SIG-M5 treated with dmso at 0.1 percent for 504 hours (cell line): Measurements from ENCODE around the gene SUSD3.

Experiments used
- DNase-seq: peaks from one replicate; lab custom pipeline; 2025; ENCODE audit not compliant: unreplicated experiment; lab: John Stamatoyannopoulos, UW

Gene SUSD3

DNA sequence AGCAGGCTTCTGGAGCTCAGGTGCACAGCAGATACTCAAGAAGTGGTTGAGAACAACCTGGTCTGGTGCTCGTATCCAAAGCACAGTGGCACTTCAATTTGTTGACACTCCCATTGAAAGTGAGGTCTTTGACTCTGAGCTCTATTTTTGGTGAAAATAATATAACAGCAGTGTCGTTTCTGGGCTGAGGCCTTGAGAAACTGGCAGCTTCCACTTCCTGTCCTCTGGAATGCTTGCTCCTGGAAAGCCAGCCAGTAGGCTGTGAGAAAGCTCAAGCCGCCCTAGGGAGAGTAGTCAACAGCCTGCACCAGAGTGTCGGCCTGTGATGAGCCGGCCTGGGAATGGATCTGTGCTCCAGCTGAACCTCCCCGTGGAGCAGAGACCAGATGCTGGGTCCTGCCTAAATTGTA is 6.8 kb upstream of the SUSD3 start:
- DNase-seq, result no peak

DNA sequence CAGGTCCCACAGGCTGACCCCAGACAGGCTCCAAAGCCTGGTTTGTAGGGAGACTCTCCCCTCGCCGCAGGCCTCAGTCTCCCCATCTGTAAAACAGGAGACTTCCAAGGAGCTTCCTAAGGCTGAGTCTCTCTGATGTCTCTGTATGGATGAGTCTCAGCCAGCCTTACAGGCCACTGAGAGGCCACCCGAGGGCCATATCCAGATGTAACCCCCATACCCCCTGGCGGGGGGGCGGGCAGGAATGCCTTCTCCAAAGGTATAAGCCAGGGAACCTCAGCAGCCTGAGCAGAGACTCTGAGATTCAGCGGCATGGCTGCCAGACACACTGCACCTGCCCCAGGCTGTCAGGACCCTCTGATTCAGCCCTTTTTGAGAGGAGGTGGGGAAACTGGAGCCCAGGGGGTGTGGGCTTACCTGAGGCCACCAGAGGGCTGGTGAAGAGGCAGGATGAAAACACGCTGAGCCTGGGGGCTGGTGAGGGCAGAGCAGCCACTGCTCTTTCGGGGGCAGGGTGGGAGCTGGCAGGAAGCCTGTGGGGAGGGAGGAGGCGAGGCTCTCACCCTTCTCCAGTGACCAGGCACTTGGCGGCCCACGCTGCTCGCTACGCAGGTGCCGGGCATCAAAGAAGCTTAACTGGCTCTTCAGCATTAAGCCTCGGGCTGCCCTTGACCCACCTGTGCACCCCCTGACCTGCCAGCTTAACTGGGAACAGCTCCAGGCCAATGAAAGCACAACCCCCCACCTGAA is 5.5 kb upstream of the SUSD3 start:
- DNase-seq, result no peak

DNA sequence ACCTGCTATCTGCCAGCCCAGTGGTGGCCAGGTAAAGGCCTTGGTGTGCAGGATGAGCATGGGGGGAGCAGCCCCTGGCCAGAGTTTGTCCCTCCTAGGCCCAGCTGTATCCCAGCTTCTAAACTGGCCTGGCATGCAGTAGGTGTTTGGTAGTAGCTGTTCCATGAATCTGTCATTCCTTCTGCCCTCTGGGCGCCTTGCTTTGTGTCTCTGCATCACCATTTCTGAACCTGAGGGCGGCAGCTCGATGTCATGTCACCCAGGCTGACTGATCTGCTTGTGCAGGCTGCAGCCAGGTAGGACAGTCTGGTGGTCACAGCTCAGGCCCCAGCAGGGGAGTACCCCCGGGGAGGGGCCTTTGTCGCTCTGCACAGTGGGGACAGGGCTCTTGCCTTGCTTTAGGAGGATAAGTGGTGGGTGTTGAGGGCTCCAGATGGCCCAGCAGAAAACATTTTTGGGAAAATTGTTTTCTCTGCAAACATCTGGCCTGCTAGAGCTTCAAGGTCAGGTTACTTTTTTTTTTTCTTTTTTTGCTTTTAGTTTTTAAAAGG is 4.6 kb upstream of the SUSD3 start:
- DNase-seq, result no peak

DNA sequence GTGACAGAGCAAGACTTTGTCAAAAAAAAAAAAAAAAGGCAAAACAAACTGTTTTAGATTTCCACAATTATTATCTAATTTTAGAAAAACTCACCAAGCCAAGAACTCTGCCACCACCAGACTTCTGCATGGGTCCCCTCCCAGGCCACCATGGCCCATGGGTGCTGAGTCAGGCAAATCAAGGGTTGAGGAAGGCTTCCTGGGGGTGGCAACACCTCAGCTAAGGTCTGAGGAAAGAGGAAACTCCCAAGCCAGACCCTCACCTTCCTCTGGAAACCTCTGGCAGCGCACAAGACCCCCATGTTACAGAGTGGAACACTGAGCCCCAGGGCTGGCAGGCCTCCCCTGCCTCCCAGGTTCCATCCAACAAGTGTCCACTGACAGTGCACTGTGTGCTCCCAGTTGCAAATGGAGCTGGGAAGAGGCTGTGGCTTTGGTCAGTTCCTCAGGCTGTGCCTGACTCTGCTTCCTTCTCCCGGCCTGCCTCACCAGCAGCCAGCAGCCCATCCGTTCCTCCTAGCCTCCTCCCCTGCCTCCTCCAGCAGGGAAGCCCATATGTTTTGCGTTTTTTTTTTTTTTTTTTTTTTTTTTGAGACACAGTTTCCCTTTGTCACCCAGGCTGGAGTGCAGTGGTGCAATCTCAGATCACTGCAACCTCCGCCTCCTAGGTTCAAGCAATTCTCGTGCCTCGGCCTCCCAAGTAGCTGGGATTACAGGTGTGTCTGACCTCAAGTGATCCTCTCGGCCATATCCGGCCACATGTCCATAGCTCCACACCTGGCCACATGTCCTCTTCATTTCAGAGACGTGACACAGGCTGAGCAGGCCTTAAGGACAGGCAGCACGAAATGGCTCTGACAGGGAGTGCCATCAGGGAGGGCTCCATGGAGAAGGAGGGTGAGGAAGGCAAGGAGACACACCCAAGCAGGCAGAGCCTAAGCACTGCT is 3.5 kb upstream of the SUSD3 start:
- DNase-seq, result no peak

DNA sequence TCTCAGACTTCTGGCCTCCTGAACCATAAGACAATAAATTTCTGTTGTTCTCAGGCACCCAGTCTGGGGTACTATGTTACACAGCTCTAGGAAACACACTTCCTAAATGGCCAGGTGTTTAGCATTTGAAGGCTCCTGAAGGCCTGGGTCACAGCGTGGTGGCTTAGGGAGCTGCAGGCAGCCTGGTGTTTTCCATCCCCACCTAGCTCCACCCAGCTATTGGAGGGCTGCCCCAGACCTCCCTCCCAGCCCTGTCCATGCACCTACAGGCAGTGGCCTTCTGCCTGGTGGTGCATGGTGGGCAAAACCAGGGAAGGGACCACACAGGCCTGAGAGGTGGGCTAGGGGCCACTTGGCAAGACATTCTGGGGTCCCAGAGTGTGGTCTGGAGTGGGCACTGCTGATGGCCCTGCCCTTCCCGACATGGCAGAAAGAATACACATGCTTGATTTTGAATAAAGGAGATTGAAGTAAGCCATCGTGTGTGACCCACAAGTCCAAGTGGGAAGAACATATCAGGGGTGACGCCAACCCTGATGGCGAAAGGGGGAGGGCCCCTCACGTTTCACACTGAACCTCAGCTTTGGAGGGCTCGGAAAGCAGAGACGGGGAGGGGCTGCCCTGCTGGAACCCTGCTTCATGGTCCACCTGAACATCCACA is 1.3 kb upstream of the SUSD3 start:
- no peak for DNase-seq

DNA sequence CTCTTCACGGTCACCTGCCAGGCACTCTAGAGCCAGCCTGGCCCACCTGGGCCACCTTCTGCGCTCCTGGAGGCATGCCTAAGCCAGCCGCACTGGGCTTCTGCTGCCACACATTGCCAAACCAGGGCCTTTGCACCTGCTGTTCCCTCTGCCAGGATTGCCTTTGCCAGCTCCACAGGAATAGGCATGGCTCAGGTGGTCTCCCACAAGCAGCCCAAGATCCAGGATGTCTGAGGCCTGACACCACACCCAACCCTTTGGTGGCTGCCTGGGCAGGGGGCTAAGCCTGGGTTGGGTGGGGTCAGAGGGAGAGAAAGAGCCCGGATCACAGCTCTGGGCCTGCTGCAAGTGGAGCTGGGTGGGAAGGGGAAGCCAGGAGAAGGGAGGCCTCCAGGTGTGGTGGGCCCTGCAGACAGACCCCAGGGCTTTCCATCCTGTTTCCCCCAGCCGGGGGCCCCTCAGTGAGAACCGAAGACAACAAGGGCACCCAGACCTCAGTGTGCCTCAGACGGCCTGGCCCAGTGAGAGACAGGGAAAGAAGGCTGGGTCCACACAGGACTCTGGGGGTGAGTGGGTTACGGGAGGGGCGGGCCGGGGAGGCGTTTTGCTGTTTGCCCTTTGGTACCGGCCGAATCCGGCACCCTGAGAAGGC is 672 bp upstream of the SUSD3 start:
- DNase-seq, result no peak

DNA sequence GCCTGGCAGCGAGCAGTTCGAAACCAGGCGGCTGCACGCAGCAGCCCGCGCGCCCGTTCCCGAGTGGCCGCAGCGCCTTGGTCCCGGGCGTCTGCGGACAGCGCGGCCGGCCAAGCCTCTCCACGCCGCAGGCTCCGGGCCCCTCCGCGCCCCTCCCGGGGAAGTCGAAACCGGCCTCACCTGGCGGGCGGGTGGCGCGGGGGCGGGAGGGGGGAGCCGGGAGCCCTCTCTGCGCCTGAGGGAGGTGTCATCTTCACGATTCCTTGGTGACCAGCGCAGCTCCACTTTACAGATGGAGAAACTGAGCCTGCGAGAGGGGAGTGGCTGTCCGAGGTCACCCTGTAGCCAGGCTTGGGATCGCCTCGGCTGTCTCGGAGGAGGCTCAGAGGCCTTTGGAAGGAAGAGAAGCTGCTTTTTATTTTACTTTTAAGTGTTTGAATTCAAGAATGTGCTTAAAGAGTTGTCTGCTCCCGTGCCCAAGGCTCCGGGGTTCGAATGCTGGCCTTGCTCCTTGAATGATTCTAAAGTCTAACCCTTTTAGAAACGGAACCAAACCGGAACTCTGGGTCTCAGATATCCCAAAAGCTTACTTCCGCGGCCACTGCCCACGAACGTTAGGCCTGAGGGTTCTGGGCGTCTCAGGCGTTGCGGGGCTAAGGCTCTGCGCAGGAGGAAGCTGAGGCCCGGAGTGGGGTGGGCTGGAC is 662 bp downstream of the SUSD3 start:
- no peak for DNase-seq

DNA sequence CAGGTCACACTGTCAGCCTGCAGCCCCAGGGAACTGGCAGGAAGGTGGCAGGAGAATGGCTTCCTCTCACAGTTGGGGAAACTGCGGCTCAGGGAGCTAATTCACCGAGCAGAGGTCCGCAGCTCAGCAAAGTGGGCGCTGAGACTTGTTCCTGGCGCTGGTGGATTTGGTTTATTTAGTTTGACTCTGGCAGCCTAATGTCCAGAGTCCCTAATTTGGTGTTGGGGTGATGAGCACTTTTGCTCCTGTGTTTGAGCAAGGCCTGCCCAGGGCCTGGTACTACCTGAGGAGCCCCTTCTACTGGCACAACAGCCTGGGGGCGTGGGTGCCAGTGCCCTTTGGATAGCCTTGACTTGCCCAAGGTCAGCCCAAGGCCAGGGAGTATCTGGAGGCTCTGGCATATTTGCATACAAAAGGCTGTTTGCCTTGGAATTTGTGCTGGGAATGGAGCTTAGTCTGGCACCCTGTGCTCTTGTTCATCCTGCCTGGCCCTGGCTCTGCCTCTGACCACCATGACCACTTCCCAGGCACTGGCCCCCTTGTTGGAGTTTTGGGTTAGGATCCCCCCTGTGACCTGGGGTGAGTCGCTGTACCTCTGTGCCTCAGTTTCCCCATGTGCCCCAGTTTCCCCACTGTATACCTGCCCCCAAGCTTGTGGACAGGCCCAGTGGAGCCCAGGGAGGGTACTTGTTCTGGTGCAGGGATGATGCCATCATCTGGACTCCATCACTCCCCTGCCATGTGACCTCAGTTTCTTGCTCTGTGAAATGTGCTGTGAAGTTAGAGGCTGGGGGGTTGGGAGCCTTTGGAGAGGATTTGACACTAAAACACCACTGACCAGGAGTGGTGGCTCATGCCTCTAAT is 1.4 kb downstream of the SUSD3 start:
- no peak for DNase-seq

DNA sequence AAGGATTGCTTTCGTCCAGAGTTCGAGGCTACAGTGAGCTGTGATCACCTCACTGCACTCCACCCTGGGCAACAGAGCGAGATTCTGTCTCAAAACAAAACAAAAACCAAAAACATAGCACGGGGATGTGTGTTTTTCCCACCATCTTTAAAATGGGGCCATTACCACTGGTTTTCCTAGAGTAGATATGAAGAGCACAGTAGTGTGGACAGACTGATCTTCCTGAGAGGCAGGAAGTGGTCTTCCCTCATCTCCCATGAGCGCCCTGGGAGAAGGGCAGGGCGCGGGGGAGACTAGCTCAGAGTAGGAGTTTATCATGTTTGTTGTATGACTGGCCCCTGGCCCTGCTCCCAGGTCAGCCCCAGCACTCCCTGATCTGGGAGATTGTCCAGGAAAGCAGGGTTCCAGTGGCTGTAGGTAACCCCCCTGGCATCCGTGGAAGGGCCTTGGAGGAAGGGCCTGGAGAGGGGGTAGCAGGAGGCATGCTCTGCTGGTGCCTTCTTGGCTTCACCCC is 2.3 kb downstream of the SUSD3 start:
- no peak for DNase-seq

DNA sequence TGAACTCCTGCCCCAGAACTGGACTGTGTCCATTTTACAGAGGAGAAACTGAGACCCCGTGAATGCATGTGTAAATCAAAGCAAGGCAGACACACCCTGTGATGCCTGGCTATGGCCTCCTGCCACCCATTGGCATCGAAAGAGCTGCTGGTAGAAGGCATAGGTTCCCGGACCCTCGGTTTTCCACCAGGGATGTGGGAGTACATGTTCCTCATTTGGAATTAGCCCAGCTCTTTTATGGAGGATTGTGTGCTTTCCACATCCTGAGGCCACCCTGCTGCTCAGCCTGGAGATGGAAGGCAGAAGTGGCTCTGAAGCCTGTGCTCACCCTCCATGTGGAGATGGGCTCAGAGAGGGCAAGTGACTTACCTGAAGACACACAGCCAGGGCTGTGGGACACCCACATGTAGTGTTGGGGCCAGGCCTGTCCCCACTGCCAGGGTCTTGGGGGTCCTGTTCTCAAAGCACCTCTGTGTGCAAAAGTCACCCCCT is 2.8 kb downstream of the SUSD3 start:
- DNase-seq, result no peak

DNA sequence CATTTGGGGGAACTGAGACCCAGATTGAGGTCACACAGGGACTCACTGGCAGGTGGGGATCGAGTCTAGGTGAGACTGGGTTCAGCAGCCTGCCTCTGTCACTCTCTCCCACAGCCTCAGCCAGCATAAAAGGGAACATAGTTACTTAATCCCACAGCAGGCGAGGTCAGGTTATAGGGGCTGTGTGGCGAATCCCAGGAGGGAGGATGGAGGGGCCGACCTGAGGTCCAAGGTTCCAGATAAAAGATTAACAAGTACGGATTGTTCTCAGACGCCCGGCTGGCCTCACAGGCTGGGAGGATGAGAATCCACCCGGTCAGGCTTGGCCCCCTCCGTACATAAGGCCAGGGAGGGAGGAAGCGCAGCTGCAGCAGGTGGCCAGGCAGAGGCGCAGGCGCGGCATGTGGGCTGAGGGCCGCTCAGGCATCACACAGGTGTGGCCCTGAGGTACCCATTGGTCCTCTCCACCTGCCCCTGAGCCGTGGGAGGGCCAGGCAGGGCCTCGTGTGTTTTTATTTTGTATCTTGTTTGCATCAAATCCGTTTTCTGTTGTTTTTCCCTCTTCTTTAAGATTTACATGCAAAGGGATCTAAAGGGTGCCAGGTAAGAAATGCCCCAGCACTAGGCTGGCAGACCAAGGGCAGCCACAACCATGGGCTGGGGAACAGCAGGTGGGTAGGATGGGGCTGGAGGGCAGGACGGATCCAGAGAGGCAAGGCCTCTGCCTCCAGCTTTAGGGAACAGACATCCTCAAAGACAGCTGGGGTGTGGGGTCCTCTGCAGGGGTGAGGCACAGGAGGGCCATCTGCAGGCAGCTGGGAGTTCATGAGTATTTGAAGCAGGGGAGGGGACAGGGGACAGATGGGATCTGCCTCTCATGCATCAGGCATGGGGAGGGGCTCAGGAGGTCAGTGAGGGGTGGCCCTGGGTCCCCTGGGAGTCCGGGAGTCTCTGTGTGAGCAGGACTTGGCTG is 3.6 kb downstream of the SUSD3 start:
- no peak for DNase-seq

DNA sequence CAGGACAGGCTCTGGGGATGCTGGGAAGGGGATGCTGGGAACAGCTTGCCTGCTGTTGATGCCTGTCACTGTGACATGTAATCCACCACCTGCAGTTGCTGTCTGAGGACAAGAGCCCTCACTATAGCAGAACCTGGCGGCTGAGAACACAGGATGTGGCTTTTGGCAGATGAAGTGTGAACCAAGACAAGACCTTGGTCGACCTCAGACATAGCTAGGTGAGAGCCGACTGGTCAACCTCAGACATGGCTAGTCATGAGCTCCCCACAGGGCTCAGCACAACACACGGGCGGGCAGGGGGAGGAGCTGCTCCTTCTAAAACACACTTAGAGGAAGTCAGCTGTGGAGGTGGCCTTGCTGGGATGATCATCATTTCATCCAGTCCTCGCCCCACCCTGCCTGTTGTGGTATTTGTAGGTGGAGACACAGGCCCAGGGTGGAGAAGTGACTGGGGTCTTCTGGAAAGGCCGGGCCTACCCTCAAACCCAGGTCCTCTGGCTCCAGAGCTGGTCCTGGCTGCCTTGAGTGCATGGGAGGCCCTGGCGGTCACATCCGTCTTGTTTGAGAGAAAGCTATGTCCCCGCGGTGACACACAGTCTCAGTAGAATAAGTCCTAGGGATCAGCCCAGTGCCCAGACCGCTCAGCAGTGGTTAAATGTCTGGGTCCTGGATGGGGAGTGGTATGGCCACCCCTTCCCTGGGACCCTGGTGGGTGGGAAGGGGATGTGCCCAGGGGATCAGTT is 6.1 kb downstream of the SUSD3 start:
- DNase-seq, result peak; percentile 87

DNA sequence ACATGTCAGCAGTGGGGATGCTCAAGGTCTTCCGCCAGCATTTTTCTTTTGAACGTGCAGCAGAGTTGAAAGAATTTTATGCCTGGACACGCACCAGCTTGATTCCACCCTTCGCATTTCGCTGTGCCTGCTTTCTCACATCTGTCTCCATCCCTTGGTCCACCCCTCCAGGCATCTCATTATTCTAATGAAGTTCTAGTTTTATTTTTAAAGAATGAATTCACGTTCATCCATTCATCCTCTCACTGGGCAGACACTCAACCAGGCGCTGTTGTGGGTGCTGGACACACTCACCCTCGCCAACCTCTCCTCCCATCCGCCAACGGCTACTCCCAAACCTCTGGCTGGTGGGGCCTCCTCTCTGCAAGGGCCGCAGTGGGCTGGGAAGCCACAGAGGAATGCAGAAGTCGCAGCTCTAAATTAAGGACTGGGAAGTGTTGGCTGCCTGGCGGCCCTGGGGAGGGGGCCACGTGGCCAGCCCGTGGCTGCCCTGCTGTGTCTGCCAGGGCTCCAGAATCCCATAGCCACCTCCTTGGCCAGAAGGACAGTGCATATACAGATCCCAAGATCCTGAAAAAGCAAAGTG is 6.7 kb downstream of the SUSD3 start:
- peak; percentile 62 for DNase-seq

DNA sequence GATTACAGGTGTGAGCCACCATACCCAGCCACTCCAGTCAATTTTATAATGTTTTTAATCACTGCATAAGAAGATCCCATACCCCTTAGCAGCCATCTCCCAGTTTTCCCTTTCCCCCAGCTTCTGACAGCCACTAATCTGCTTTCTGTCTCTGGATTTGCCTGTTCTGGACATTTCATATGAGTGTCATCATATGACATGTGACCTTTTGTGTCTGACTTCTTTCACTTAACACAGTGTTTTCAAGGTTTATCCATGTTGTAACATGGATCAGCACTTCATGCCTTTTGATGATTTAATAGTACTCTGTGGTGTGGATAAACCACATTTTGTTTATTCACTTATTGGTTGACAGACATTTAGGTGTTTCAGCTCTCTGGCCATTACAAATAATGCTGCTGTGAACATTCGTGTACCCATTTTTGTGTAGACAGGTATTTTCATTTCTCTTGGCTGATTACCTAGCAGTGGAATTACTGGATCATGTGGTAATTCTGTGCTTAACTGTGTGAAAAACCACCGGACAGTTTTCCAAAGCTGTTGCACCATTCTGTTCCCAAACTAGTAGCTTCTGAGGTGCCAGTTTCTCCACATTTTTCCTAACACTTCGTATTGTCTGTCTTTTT is 8.6 kb downstream of the SUSD3 start:
- DNase-seq, result no peak

DNA sequence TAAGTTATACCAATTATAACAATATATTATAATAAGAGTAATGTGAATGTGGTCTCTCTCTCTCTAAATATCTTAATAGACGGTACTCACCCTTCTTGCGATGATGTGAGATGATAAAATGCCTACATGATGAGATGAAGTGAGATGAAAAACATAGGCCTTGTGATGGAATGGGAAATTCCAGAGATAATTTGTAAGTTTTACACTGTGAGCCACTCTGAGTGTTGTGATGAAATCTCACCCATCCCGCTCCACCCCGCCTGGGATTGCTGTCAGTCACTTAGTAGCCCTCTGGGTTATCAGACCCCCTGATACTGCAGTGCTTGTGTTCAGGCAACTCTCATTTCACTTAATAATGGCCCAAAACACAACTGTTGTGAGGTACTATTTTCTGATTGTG is 10.5 kb downstream of the SUSD3 start:
- no peak for DNase-seq

DNA sequence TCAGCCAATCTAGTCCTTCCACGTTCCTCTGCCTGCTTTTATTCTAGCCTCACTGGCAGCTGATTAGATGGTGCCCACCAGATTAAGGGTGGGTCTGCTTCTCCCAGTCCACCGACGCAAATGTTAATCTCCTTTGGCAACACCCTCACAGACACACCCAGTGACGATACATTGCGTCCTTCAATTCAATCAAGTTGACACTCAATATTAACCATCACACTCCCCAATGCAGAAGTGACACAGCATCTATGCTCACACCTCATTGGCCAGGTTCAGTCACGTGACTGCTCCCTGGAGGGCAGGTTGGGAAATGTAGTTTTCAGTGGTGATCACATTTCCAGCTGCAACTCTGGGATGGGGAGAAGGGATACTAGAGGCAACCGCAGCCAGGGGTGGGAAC is 13.0 kb downstream of the SUSD3 start:
- no peak for DNase-seq
